Measurements from ENCODE around the gene PLAGL2. TPM values are rescaled to one million over a fixed set of nuclear protein-coding genes. Genes with fewer than 3 reads are reported as not detected.
"Not testable (repeated sequence)": the region's sequence is repeated elsewhere in the genome, so short reads cannot be mapped to it uniquely, and the experiment has no call there.

Gene PLAGL2
- total RNA-seq, 3 donors from 2014 or later: 12.9 to 21.9 (median 16.5) TPM

- intact Hi-C loops (cut with DNase I, micrococcal nuclease): no loop called here
Measured at GRCh38 chr20:32204205-32205109, 3.1 kb downstream of the PLAGL2 start.

GRCh38 chr20:32203356-32204204 is 4.0 kb downstream of the PLAGL2 start:
- Histone ChIP-seq H3K9me3 (no peaks in the 10 kb centered on the region), H3K4me1 (ENCODE audit: low read depth) (peaks cover 48% of the 10 kb centered on the region), H3K36me3 (ENCODE audit: low read depth) (peaks cover 3% of the 10 kb centered on the region), H3K4me3 (no peak overlapping the region)
- ATAC-seq (peak; percentile 24), DNase-seq (peak in 1 of 3 donors; percentile 50)
- intact Hi-C loops (cut with DNase I, micrococcal nuclease): no loop called here
- no peak for TF ChIP-seq CTCF (IDR thresholded peaks at IDR 0.05)

More at GRCh38 chr20:32204205-32205109, 3.1 kb downstream of the PLAGL2 start:
- no peak for TF ChIP-seq CTCF (IDR thresholded peaks at IDR 0.05)
- peaks cover 56% of the 10 kb centered on the region for H3K4me1 ChIP-seq (ENCODE audit: low read depth)
- H3K36me3 ChIP-seq (ENCODE audit: low read depth): peaks cover 3% of the 10 kb centered on the region
- no peak for DNase-seq
- no peak overlapping the region for H3K4me3 ChIP-seq
- peak; percentile 10 for ATAC-seq
- no peaks in the 10 kb centered on the region for H3K9me3 ChIP-seq

- ATAC-seq (no peak), DNase-seq (no peak)
- Histone ChIP-seq H3K36me3 (ENCODE audit: low read depth) (peaks cover 6% of the 10 kb centered on the region), H3K9me3 (no peaks in the 10 kb centered on the region), H3K4me3 (no peak overlapping the region), H3K4me1 (ENCODE audit: low read depth) (peaks cover 42% of the 10 kb centered on the region)
- intact Hi-C loops (cut with DNase I, micrococcal nuclease): no loop called here
- no peak for TF ChIP-seq CTCF (IDR thresholded peaks at IDR 0.05)
Measured at GRCh38 chr20:32201977-32202363, 5.6 kb downstream of the PLAGL2 start.

- intact Hi-C loops (cut with DNase I, micrococcal nuclease): no loop called here
- Histone ChIP-seq H3K36me3 (ENCODE audit: low read depth) (peaks cover 9% of the 10 kb centered on the region), H3K9me3 (no peaks in the 10 kb centered on the region), H3K4me1 (ENCODE audit: low read depth) (peaks cover 36% of the 10 kb centered on the region), H3K4me3 (no peak overlapping the region)
- TF ChIP-seq CTCF (IDR thresholded peaks at IDR 0.05): no peak
- DNase-seq: no peak
- ATAC-seq: no peak
Measured at GRCh38 chr20:32201296-32201976, 6.1 kb downstream of the PLAGL2 start.

- H3K36me3 ChIP-seq (ENCODE audit: low read depth): peaks cover 13% of the 10 kb centered on the region
- no peaks in the 10 kb centered on the region for H3K9me3 ChIP-seq
- H3K4me1 ChIP-seq (ENCODE audit: low read depth): peaks cover 12% of the 10 kb centered on the region
- no peak for ATAC-seq
- TF ChIP-seq CTCF (IDR thresholded peaks at IDR 0.05): no peak
- intact Hi-C loops (cut with DNase I, micrococcal nuclease): no loop called here
- no peak overlapping the region for H3K4me3 ChIP-seq
- DNase-seq: no peak
Measured at GRCh38 chr20:32199006-32199405, 8.5 kb downstream of the PLAGL2 start.

- peaks cover 11% of the 10 kb centered on the region for H3K36me3 ChIP-seq (ENCODE audit: low read depth)
- DNase-seq; intact Hi-C loops (cut with DNase I, micrococcal nuclease); H3K9me3 ChIP-seq; H3K4me1 ChIP-seq (ENCODE audit: low read depth); H3K4me3 ChIP-seq: not testable (repeated sequence)
- ATAC-seq: peak; percentile 8
Measured at GRCh38 chr20:32197136-32197535, 10.4 kb downstream of the PLAGL2 start.

- H3K4me1 ChIP-seq (ENCODE audit: low read depth); ATAC-seq; DNase-seq; H3K9me3 ChIP-seq; intact Hi-C loops (cut with DNase I, micrococcal nuclease); H3K4me3 ChIP-seq; H3K36me3 ChIP-seq (ENCODE audit: low read depth): not testable (repeated sequence)
Measured at GRCh38 chr20:32196613-32197012, 10.9 kb downstream of the PLAGL2 start.

Data from mucosa of descending colon (tissue), 3 donors.